Cerebellar cortex (tissue), 1 donor: ENCODE measurements around the gene SLC1A2.

ENCODE experiments used
- DNase-seq: peaks from one replicate; pipeline ENCODE4 v3.0.0-alpha.2; 2015; ENCODE audit warnings: low spot score

The SLC1A2 gene

GRCh38 chr11:35413598-35413997 lies 5.8 kb downstream of the SLC1A2 start:
- peak; percentile 82 for DNase-seq

- DNase-seq: peak; percentile 53
Observed at GRCh38 chr11:35412285-35412684, 7.1 kb downstream of the SLC1A2 start.

GRCh38 chr11:35407041-35407440 lies 12.3 kb downstream of the SLC1A2 start:
- DNase-seq: peak; percentile 59

- no peak for DNase-seq
Observed at GRCh38 chr11:35404388-35404775, 15.0 kb downstream of the SLC1A2 start.

- DNase-seq: no peak
Observed at GRCh38 chr11:35403765-35404387, 15.5 kb downstream of the SLC1A2 start.

GRCh38 chr11:35402751-35403660 lies 16.4 kb downstream of the SLC1A2 start:
- DNase-seq: no peak

GRCh38 chr11:35398881-35399280 lies 20.5 kb downstream of the SLC1A2 start:
- no peak for DNase-seq

- DNase-seq: no peak
Observed at GRCh38 chr11:35394941-35395340, 24.4 kb downstream of the SLC1A2 start.

- no peak for DNase-seq
Observed at GRCh38 chr11:35393098-35393497, 26.3 kb downstream of the SLC1A2 start.

- DNase-seq: peak; percentile 70
Observed at GRCh38 chr11:35391922-35392688, 27.3 kb downstream of the SLC1A2 start.

- DNase-seq: no peak
Observed at GRCh38 chr11:35390737-35391682, 28.3 kb downstream of the SLC1A2 start.

GRCh38 chr11:35389897-35390465 lies 29.4 kb downstream of the SLC1A2 start:
- DNase-seq: no peak

GRCh38 chr11:35389112-35389511 lies 30.2 kb downstream of the SLC1A2 start:
- DNase-seq: no peak

GRCh38 chr11:35388061-35388460 lies 31.3 kb downstream of the SLC1A2 start:
- DNase-seq: no peak

- no peak for DNase-seq
Observed at GRCh38 chr11:35387111-35387982, 32.0 kb downstream of the SLC1A2 start.

GRCh38 chr11:35383953-35384352 lies 35.4 kb downstream of the SLC1A2 start:
- DNase-seq: no peak

GRCh38 chr11:35381709-35382322 lies 37.5 kb downstream of the SLC1A2 start:
- DNase-seq: no peak

- DNase-seq: no peak
Observed at GRCh38 chr11:35380603-35381002, 38.8 kb downstream of the SLC1A2 start.

- peak; percentile 22 for DNase-seq
Observed at GRCh38 chr11:35377262-35377661, 42.1 kb downstream of the SLC1A2 start.

GRCh38 chr11:35376613-35377012 lies 42.7 kb downstream of the SLC1A2 start:
- no peak for DNase-seq
